ENCODE results near the gene OR5W2.

The OR5W2 gene

DNA sequence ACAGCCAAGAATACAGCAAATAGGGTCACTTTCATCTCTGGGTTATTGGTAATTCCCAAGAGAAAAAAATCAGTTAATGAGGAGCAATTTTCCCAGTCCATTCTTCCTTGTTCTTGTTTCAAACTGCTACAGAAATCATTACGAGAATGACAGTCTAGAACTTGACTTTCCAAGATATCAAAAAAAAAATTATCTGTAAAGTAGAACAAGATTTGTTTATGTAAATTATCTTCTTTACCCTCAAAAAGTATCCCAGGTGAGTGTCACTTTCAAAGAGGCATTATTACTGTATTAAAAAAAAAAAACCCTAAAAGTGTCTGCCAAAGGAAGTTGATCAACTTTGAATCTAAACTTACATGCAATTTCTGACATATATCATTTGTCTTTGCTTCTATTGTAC lies at the start of gene OR5W2:
Gene OR5W2 (minus strand): TSS at position 101 of the 400 bp plus-strand sequence. CDS start 0 bp downstream, at position 101.
- DNase-seq (ENCODE audit: low spot score), result no peak
- in situ Hi-C loops (cut with MboI; ENCODE audit: low pct_unique_long_range_greater_than_20kb, low sequenced_read_pairs, unreplicated experiment), result no loop called here
- TF ChIP-seq, protein P1, sequence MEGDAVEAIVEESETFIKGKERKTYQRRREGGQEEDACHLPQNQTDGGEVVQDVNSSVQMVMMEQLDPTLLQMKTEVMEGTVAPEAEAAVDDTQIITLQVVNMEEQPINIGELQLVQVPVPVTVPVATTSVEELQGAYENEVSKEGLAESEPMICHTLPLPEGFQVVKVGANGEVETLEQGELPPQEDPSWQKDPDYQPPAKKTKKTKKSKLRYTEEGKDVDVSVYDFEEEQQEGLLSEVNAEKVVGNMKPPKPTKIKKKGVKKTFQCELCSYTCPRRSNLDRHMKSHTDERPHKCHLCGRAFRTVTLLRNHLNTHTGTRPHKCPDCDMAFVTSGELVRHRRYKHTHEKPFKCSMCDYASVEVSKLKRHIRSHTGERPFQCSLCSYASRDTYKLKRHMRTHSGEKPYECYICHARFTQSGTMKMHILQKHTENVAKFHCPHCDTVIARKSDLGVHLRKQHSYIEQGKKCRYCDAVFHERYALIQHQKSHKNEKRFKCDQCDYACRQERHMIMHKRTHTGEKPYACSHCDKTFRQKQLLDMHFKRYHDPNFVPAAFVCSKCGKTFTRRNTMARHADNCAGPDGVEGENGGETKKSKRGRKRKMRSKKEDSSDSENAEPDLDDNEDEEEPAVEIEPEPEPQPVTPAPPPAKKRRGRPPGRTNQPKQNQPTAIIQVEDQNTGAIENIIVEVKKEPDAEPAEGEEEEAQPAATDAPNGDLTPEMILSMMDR (IDR thresholded peaks at IDR 0.05; ENCODE audit: extremely low read depth, insufficient read depth, missing control alignments), result no peak

DNA sequence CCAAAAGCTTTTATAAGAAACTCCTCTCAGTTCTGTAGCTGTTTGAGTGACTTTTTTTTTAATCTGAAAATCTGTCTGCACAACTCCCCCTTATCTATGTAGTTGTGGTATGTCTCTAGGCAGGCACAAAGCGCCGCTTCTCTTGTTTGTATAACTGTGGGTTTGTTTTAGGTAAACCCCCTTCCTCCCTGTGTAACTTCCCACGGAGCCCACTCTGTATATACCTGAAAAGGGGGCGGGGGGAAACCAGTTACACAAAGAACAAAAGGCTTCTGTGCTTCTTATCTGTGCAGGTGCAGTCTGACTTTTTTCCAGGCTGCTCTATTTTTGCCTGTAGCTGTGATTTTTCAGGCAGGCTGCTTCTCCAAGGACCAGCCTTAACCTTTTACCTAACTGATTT lies 42.1 kb upstream of the OR5W2 start:
- DNase-seq (ENCODE audit: low spot score), result no peak
- in situ Hi-C loops (cut with MboI; ENCODE audit: low pct_unique_long_range_greater_than_20kb, low sequenced_read_pairs, unreplicated experiment), result no loop called here
- TF ChIP-seq, protein P1 (IDR thresholded peaks at IDR 0.05; ENCODE audit: extremely low read depth, insufficient read depth, missing control alignments), result no peak

DNA sequence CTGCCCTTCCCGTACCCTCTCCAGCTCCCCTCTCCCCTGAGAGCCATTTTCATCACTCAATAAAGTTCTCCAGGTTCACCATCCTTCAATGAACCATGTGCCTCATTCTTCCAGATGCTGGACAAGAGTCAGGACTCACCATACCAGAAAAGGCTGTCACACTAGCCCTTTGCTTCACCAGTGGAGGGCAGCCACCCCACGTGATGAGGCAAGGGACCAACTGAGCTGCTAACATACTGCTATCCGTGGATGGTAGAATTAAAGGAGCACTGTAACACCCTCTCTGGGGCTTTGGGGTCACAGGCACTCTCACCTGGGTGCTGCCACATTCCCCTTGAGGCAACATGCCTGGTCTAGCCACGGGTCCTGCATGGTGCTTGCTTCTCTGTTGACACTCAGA lies 34.9 kb upstream of the OR5W2 start:
- TF ChIP-seq, protein P1 (IDR thresholded peaks at IDR 0.05; ENCODE audit: extremely low read depth, insufficient read depth, missing control alignments), result no peak
- in situ Hi-C loops (cut with MboI; ENCODE audit: low pct_unique_long_range_greater_than_20kb, low sequenced_read_pairs, unreplicated experiment), result loop anchor here (25.0 kb wide), 1 partner anchor 838 kb away; no protein-coding TSS in a partner anchor
- no peak for DNase-seq (ENCODE audit: low spot score)

DNA sequence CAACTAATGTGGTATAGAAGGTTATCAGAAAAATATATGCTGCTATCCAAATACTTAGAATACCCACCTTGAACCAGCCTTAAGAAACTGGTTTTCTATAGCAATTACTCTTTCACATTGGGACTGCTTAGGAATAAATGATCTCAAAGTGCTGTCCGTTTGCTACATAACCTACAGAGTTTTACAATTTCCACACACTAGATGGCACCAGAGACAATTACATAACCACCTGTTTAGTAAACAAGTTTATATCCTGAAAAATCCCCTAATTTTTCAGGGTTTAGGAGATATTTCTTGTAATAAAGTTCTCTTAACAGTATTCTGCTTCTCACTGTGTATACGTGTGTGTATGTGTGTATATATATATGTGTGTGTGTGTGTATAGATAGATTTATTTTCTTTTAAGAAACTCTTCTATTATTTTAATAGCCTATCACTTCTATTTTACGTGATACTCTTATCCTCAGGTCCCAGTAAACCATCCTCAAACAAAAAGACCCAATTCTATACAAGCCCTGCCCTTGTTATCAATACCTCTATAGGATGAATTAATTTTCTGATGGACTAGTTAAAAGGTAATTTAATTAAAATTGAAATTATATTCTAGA lies 28.5 kb upstream of the OR5W2 start:
- TF ChIP-seq, protein P1 (IDR thresholded peaks at IDR 0.05; ENCODE audit: extremely low read depth, insufficient read depth, missing control alignments), result peak; percentile 49
- in situ Hi-C loops (cut with MboI; ENCODE audit: low pct_unique_long_range_greater_than_20kb, low sequenced_read_pairs, unreplicated experiment), result loop anchor here (25.0 kb wide), 1 partner anchor 844 kb away; no protein-coding TSS in a partner anchor
- DNase-seq (ENCODE audit: low spot score), result peak; percentile 7

DNA sequence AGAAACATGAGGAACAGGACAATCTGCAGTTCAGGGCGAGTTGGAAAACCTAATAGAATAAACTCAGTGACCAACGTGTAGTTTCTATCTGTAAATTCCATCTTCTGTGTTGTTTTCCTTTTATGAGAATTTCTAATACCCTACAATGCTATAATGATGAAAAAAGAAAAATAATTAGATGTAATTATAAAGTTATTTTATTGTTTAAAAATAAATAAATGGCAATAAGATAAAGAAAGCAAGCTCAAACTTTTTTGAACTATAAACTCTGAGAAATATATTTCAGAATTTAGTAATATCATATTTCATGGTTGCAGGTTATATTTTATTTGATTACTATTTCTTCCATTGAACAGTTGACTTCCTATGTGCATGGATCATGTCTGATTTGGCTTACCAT lies 21.9 kb upstream of the OR5W2 start, which contains the start of gene OR5I1:
Gene OR5I1 (minus strand): TSS at position 101 of the 400 bp plus-strand sequence. CDS start 0 bp downstream, at position 101.
- in situ Hi-C loops (cut with MboI; ENCODE audit: low pct_unique_long_range_greater_than_20kb, low sequenced_read_pairs, unreplicated experiment), result loop anchor here (25.0 kb wide), 1 partner anchor 851 kb away; no protein-coding TSS in a partner anchor
- TF ChIP-seq, protein P1 (IDR thresholded peaks at IDR 0.05; ENCODE audit: extremely low read depth, insufficient read depth, missing control alignments), result no peak
- DNase-seq (ENCODE audit: low spot score), result no peak

DNA sequence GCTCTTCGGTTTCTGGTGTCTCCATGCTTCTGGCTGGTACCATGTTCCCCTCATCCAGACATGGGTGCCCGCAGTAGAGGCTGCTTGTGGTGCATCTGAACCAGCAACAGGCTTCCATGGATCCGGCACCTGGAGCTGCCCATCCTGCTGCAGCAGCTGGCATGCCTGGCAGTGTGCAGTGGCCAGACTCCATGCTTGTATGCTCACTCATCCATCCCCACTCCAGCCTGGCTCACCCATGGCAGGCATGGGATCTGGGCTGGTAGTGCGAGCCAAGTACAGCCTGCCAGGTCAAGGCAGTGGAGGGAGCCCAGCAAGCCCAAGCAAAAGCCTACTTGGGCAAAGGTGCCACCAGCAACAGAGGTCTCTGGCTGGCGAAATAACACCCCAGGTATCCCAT lies 6.2 kb upstream of the OR5W2 start:
- TF ChIP-seq, protein P1 (IDR thresholded peaks at IDR 0.05; ENCODE audit: extremely low read depth, insufficient read depth, missing control alignments), result no peak
- no peak for DNase-seq (ENCODE audit: low spot score)
- in situ Hi-C loops (cut with MboI; ENCODE audit: low pct_unique_long_range_greater_than_20kb, low sequenced_read_pairs, unreplicated experiment), result no loop called here
